Femur (tissue), 1 donor: ENCODE data around the gene DHRS7C.

Experiments used
- DNase-seq: peaks from one replicate; pipeline ENCODE4 v3.0.0-alpha.2; 2017

DHRS7C gene

DNA sequence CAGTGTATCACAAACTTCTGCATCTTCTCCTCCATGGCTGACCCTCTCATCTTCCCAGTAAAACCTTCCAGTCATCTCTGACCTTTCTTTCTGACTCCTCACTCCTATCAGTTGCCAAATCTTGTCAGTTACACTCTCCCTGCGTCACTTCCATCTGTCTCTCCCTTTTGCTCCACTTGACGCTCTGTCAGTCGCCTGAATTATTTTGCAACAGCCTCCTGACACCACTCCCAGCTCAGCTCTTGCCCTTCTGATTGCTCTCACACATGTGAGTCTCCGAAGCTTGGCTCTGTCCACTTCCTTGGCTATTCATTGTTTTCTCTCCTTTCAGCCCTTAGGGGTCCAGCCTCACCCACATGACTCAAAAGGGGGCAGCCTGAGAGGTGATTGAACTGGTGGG lies 27.7 kb downstream of the DHRS7C start:
- no peak for DNase-seq

DNA sequence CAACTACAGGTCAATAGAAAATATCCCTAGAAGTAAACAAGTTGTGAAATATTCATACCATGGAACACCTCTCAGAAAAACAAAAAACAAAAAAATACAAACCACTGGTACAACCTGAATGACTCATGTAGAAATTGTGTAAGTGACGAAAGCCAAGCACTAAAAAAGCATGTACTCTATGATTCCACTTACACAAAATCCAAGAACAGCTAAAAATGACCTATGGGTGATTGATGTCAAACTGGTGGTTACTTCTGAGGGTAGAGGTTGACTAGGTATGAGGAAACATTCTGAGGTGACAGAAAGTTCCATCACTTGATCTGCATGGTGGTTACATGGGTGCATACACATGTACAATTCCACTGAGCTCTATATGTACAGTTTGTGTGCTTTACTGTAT lies 31.1 kb downstream of the DHRS7C start:
- DNase-seq = no peak

DNA sequence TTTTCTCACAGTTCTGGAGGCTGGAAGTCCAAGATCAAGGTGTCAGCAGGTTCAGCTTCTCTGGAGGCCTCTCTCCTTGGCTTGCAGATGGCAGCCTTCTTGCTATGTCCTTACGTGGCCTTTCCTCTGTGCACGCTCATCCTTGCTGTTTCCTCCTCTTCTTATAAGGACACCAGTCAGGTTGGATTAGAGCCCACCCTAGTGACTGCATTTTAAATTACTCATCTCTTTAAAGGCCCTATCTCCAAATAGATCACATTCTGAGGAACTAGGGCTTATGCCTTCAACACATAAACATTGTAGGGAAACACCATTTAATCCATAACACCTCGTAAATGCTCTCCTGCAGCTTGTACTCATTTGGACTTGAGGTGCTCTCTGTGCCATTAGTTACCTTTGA lies 36.3 kb downstream of the DHRS7C start:
- DNase-seq = no peak

DNA sequence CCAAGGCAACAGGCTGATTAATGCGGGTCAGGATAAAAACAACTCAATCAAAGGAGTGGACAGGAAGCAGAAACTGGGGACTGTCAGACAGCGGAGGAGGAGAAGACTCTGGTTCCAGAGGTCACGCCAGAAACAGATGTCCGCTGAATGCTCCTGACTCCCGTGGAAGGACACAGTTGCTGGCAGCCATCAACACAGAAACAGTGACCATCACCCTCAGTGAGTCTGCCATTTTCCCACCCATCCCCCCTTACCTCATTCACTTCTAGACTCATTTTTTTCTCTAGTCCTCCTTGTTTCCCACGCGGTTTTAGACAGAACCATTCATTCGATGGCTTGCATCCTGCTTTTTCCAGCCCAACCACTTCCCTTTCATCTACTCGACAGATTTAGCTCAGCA lies 40.9 kb downstream of the DHRS7C start:
- DNase-seq = no peak

DNA sequence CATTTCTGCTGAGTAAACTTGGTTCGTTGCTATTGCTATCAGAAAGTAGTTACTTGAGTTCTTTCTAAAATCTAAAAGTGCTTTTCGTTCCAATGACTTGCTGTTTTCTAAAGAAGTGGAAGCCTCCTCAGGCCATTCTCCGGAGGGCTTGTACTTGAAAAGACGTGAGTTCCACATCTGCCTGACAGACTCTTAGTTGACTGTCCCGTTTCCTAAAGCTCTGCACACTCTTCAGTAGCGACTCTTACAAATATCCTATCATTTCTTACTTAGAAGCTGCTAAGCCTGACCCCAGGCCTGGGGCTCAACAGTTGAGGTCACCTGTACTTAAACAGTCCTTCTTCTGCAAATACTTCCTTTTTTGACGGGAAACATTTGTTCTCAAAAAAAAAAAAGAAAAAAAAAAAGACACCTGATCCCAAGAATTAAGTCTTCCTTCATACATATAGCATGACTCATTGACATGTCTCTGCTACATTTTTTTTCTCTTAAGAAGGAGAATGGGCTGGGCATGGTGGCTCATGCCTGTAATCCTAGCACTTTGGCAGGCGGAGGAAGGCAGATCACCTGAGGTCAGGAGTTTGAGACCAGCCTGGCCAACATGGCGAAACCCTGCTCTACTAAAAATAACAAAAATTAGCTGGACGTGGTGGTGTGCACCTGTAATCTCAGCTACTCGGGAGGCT lies 61.5 kb downstream of the DHRS7C start:
- DNase-seq = no peak

DNA sequence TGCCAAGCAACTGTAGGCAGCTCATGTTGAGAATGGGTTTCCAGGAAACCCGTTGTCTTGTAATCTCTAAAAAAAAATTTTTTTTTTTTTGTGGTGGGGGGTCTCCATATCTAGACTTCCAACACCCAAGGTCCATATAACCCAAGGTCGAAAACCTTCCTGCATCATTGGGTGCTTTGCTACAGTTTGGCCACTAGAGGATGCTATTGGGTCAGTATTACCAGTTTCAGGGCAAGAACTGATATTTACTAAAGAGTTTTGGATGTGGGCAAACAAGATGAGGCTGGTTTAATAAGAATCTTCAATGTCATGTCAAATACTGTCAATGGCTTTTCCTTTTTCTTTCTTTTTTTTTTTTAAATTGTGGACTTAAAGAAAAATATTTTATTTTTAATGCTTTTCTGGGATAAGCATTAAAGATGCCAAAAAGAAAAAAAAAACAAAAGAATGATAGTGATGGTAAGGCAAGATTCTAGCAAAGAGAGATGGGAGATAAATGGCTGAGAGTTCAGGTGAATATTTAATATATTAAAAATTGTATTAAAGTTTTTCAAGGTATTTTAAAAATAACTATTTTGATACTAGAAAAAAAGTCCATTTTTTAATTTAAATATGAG lies 62.2 kb downstream of the DHRS7C start:
- no peak for DNase-seq

DNA sequence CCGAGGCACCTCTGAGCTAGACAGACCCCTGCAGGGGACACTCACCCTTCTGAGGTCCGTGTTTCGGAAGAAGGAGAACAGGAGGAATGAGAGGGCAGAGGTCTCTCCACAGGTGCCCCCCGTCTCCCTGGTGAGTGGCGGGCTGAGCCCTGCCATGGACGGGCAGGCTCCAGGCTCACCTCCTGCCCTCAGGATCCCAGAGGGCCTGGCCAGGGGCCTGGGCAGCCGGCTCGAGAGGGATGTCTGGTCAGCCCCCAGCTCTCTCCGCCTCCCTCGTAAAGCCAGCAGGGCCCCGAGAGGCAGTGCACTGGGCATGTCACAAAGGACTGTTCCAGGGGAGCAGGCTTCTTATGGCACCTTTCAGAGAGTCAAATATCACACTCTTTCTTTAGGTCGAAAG lies 62.8 kb downstream of the DHRS7C start:
- no peak for DNase-seq

DNA sequence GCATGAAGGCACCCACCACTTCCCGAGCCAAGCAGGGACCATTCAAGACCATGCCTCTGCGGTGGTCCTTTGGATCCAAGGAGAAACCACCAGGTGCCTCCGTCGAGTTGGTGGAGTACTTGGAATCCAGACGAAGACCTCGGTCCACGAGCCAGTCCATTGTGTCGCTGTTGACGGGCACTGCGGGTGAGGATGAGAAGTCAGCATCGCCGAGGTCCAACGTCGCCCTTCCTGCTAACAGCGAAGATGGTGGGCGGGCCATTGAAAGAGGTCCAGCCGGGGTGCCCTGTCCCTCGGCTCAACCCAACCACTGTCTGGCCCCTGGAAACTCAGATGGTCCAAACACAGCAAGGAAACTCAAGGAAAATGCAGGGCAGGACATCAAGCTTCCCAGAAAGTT lies 63.4 kb downstream of the DHRS7C start:
- DNase-seq = no peak

DNA sequence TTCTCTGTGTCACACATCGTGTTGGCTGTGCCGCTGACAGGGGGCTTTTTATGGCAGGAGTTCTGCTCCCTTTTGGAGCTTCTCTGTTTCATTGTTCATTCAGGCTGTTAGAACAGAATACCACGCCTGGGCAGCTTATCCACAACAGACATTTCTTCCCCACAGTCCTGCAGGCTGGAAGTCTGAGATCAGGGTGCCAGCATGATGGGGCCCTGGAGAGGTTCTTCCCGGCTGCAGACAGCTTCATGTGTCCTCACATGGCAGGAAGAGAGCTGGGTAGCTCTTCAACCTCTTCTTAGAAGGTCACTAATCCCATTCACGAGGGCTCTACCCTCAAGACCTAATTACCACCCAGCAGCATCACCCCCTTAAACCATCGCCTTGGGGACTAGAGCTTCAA lies 65.1 kb downstream of the DHRS7C start:
- no peak for DNase-seq

DNA sequence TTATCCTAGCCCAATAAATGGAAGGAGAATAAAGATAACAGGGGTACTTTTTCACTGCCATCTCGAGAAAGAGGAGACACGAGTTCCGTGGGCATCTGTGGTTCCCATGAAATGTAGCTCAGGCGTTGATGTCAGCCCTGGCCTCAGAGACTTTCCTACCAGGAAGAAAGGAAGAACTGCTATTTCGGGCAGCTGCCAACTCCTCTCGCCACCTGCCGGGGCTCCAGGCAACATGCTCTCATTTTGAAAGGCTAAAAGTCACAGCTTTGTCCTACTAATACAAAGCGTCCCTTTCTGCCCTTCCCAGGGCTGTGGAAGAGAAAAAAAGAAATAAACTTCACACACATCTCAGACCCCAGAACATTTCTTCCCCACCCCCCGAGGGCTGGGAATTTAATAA lies 65.8 kb downstream of the DHRS7C start:
- no peak for DNase-seq
